Mesenchymal stem cell (in vitro differentiated cells and primary cell): ENCODE data around the gene CRYGN.

Experiments
- DNase-seq: peaks from one replicate; pipeline ENCODE4 v3.0.0-alpha.2; 2013
- H2AFZ ChIP-seq: one replicate; pipeline ENCODE4 v1.6.1; 2013; ENCODE audit warnings: low read depth, mild to moderate bottlenecking, control low read depth, inconsistent platforms, low read length, moderate library complexity
- H2AK5ac ChIP-seq: 2 replicates; pipeline ENCODE4 v1.6.1; 2013; ENCODE audit warnings: low read length, moderate library complexity, mild to moderate bottlenecking, inconsistent platforms; ENCODE audit not compliant: severe bottlenecking
- H2BK120ac ChIP-seq: one replicate; pipeline ENCODE4 v1.6.1; 2013; ENCODE audit warnings: low read depth, mild to moderate bottlenecking, inconsistent platforms, low read length, moderate library complexity
- H2BK12ac ChIP-seq, 2 experiments: one replicate each; pipeline ENCODE4 v1.6.1; 2013; ENCODE audit warnings: inconsistent platforms in 2 of 2, low read length in 2 of 2, mild to moderate bottlenecking in 2 of 2, moderate library complexity in 2 of 2, control low read depth in 1 of 2
- H2BK15ac ChIP-seq: one replicate; pipeline ENCODE4 v1.6.1; 2013; ENCODE audit warnings: mild to moderate bottlenecking, low read depth, inconsistent platforms; ENCODE audit not compliant: poor library complexity, severe bottlenecking
- H2BK5ac ChIP-seq: 2 replicates; pipeline ENCODE4 v1.6.1; 2013; ENCODE audit warnings: low read depth, mild to moderate bottlenecking, low read length, control low read depth, inconsistent platforms; ENCODE audit not compliant: poor library complexity, severe bottlenecking
- H3K14ac ChIP-seq, 2 experiments: one replicate each; pipeline ENCODE4 v1.6.1; 2013; ENCODE audit warnings: inconsistent platforms in 2 of 2, low read length in 2 of 2, control low read depth in 1 of 2, mild to moderate bottlenecking in 1 of 2, moderate library complexity in 1 of 2
- H3K18ac ChIP-seq, 2 experiments: one replicate each; pipeline ENCODE4 v1.6.1; 2013; ENCODE audit warnings: inconsistent platforms in 2 of 2, low read length in 2 of 2, control low read depth in 1 of 2, low read depth in 1 of 2, mild to moderate bottlenecking in 1 of 2
- H3K23ac ChIP-seq, 2 experiments: one replicate each; pipeline ENCODE4 v1.6.1; 2013; ENCODE audit warnings: inconsistent platforms in 2 of 2, low read length in 2 of 2, mild to moderate bottlenecking in 2 of 2, moderate library complexity in 2 of 2, control low read depth in 1 of 2
- H3K27ac ChIP-seq: 2 replicates; pipeline ENCODE4 v1.5.1; 2013; ENCODE audit warnings: mild to moderate bottlenecking, moderate library complexity, low read length, control low read depth, inconsistent platforms; ENCODE audit not compliant: poor library complexity, severe bottlenecking
- H3K27me3 ChIP-seq, 2 experiments: 2 replicates each; pipeline versions ENCODE4 v1.6.1 to v1.7.0; 2013; ENCODE audit warnings: low read length in 2 of 2, mild to moderate bottlenecking in 2 of 2, moderate library complexity in 2 of 2, control low read depth in 1 of 2, inconsistent platforms in 1 of 2; ENCODE audit not compliant: control insufficient read depth in 1 of 2, insufficient read depth in 1 of 2
- H3K36me3 ChIP-seq, 2 experiments: 2 replicates each; pipeline versions ENCODE4 v1.6.1 to v1.7.0; 2013; ENCODE audit warnings: low read length in 2 of 2, control low read depth in 1 of 2, inconsistent platforms in 1 of 2, low read depth in 1 of 2, mild to moderate bottlenecking in 1 of 2; ENCODE audit not compliant: insufficient read depth in 2 of 2, control insufficient read depth in 1 of 2
- H3K4ac ChIP-seq, 2 experiments: one replicate each; pipeline ENCODE4 v1.6.1; 2013; ENCODE audit warnings: inconsistent platforms in 2 of 2, low read length in 2 of 2, mild to moderate bottlenecking in 2 of 2, moderate library complexity in 2 of 2, control low read depth in 1 of 2, low read depth in 1 of 2
- H3K4me1 ChIP-seq: 2 replicates; pipeline ENCODE4 v1.6.1; 2013; ENCODE audit warnings: low read depth, low read length, control low read depth; ENCODE audit not compliant: control insufficient read depth, insufficient read depth
- H3K4me2 ChIP-seq: 2 replicates; pipeline ENCODE4 v1.6.1; 2013; ENCODE audit warnings: low read length, mild to moderate bottlenecking, inconsistent platforms; ENCODE audit not compliant: poor library complexity, severe bottlenecking
- H3K4me3 ChIP-seq, 2 experiments: 2 replicates each; pipeline versions ENCODE4 v1.5.1 to v1.7.0; 2013; ENCODE audit warnings: low read length in 2 of 2, mild to moderate bottlenecking in 2 of 2, control low read depth in 1 of 2, low read depth in 1 of 2; ENCODE audit not compliant: insufficient read depth in 1 of 2
- H3K79me1 ChIP-seq: replicated peaks from 2 replicates; pipeline ENCODE4 v1.6.1; 2013; ENCODE audit warnings: mild to moderate bottlenecking, control low read depth, low read length, inconsistent platforms; ENCODE audit not compliant: poor library complexity, severe bottlenecking
- H3K9ac ChIP-seq: 2 replicates; pipeline ENCODE4 v1.7.0; 2013; ENCODE audit warnings: mild to moderate bottlenecking, low read length, moderate library complexity
- H3K9me3 ChIP-seq: 2 replicates; pipeline ENCODE4 v1.7.0; 2013; ENCODE audit warnings: mild to moderate bottlenecking, low read length; ENCODE audit not compliant: control insufficient read depth
- H4K8ac ChIP-seq: one replicate; pipeline ENCODE4 v1.6.1; 2013; ENCODE audit warnings: inconsistent platforms, mild to moderate bottlenecking, low read length, moderate library complexity
- H4K91ac ChIP-seq: one replicate; pipeline ENCODE4 v1.6.1; 2013; ENCODE audit warnings: mild to moderate bottlenecking, low read length, inconsistent platforms
- WGBS: methylation state at CpG from one replicate; pipeline ENCODE4 v1.1.7; 2013; ENCODE audit warnings: mixed read lengths; 5-methylcytosine and 5-hydroxymethylcytosine counted together

Gene CRYGN

GRCh38 chr7:151444632-151445031 is 4.7 kb upstream of the CRYGN start:
- H2BK12ac ChIP-seq: no peak overlapping the region

GRCh38 chr7:151442776-151443496 is 3.0 kb upstream of the CRYGN start:
- Histone ChIP-seq H3K4ac (no peak overlapping the region), H2BK12ac (no peak overlapping the region), H3K27me3 (peaks cover 5 to 26% of the 10 kb centered on the region in 2 experiments), H2BK120ac (no peak overlapping the region), H3K4me3 (no peak overlapping the region), H3K4me1 (peaks cover 19% of the 10 kb centered on the region), H3K23ac (no peak overlapping the region), H3K9me3 (no peaks in the 10 kb centered on the region), H2AFZ (no peak overlapping the region), H3K14ac (no peak overlapping the region), H3K9ac (no peak overlapping the region), H3K27ac (no peak overlapping the region), H4K91ac (no peak overlapping the region), H3K4me2 (no peak overlapping the region), H3K79me1 (no peaks in the 10 kb centered on the region), H3K36me3 (no peaks in the 10 kb centered on the region), H2BK15ac (no peak overlapping the region), H4K8ac (no peak overlapping the region), H2AK5ac (no peak overlapping the region), H3K18ac (no peak overlapping the region), H2BK5ac (no peak overlapping the region)
- no peak for DNase-seq
- 90% methylated on average over 9 of the region's 10 CpGs for whole genome bisulfite sequencing

More at GRCh38 chr7:151444632-151445031, 4.7 kb upstream of the CRYGN start:
- Histone ChIP-seq H3K27me3 (peaks cover under 1 to 9% of the 10 kb centered on the region in 2 experiments), H4K91ac (no peak overlapping the region), H2AFZ (no peak overlapping the region), H2AK5ac (no peak overlapping the region), H3K9me3 (no peaks in the 10 kb centered on the region), H3K18ac (no peak overlapping the region), H3K27ac (no peak overlapping the region), H3K4ac (no peak overlapping the region), H3K9ac (no peak overlapping the region), H3K36me3 (no peaks in the 10 kb centered on the region), H3K4me2 (no peak overlapping the region), H2BK5ac (no peak overlapping the region), H3K14ac (no peak overlapping the region), H3K79me1 (no peaks in the 10 kb centered on the region), H3K4me1 (peaks cover 21% of the 10 kb centered on the region), H3K4me3 (no peak overlapping the region), H4K8ac (no peak overlapping the region), H2BK15ac (no peak overlapping the region), H3K23ac (no peak overlapping the region), H2BK120ac (no peak overlapping the region)
- no CpG with 5 or more reads among the region's 1 CpG for WGBS
- no peak for DNase-seq

GRCh38 chr7:151440799-151441445 is 981 bp upstream of the CRYGN start:
- Histone ChIP-seq H3K36me3 (no peaks in the 10 kb centered on the region), H3K4ac (no peak overlapping the region), H3K79me1 (no peaks in the 10 kb centered on the region), H2BK15ac (no peak overlapping the region), H3K23ac (no peak overlapping the region), H2BK120ac (no peak overlapping the region), H2BK12ac (no peak overlapping the region), H3K27ac (no peak overlapping the region), H2BK5ac (no peak overlapping the region), H3K27me3 (peaks cover 5 to 28% of the 10 kb centered on the region in 2 experiments), H4K8ac (no peak overlapping the region), H2AK5ac (no peak overlapping the region), H2AFZ (no peak overlapping the region), H3K4me1 (peaks cover 16% of the 10 kb centered on the region), H3K4me2 (no peak overlapping the region), H3K14ac (peak overlapping the region in 1 of 2 experiments; percentile 4), H4K91ac (no peak overlapping the region), H3K9ac (peak overlapping the region; percentile 67), H3K4me3 (peak overlapping the region in 1 of 2 experiments; percentile 10), H3K9me3 (no peaks in the 10 kb centered on the region), H3K18ac (no peak overlapping the region)
- DNase-seq: no peak
- 61% methylated on average over 7 of the region's 10 CpGs for WGBS

GRCh38 chr7:151438864-151439601 is 908 bp downstream of the CRYGN start:
- H2AFZ ChIP-seq: no peak overlapping the region
- WGBS: 86% methylated on average over 17 of the region's 17 CpGs

More at GRCh38 chr7:151438864-151439601, 908 bp downstream of the CRYGN start:
- H3K27me3 ChIP-seq: peaks cover 5 to 29% of the 10 kb centered on the region in 2 experiments
- H3K4me2 ChIP-seq: peak overlapping the region; percentile 77
- no peak for DNase-seq
- H2BK15ac ChIP-seq: no peak overlapping the region
- H3K9ac ChIP-seq: peak overlapping the region; percentile 67
- H2AK5ac ChIP-seq: no peak overlapping the region
- H2BK120ac ChIP-seq: no peak overlapping the region
- H3K18ac ChIP-seq: no peak overlapping the region
- no peak overlapping the region for H3K23ac ChIP-seq
- H3K4me3 ChIP-seq: no peak overlapping the region
- no peak overlapping the region for H3K27ac ChIP-seq
- H2BK12ac ChIP-seq: no peak overlapping the region
- H3K79me1 ChIP-seq: no peaks in the 10 kb centered on the region
- H3K36me3 ChIP-seq: no peaks in the 10 kb centered on the region
- no peak overlapping the region for H4K91ac ChIP-seq
- no peak overlapping the region for H4K8ac ChIP-seq
- H2BK5ac ChIP-seq: no peak overlapping the region
- peaks cover 16% of the 10 kb centered on the region for H3K4me1 ChIP-seq
- no peaks in the 10 kb centered on the region for H3K9me3 ChIP-seq
- no peak overlapping the region for H3K4ac ChIP-seq
- H3K14ac ChIP-seq: no peak overlapping the region
